ENCODE data around the gene RBPJL.
"Not testable (repeated sequence)": the region's sequence is repeated elsewhere in the genome, so short reads cannot be mapped to it uniquely, and the experiment has no call there.

Gene RBPJL

DNA sequence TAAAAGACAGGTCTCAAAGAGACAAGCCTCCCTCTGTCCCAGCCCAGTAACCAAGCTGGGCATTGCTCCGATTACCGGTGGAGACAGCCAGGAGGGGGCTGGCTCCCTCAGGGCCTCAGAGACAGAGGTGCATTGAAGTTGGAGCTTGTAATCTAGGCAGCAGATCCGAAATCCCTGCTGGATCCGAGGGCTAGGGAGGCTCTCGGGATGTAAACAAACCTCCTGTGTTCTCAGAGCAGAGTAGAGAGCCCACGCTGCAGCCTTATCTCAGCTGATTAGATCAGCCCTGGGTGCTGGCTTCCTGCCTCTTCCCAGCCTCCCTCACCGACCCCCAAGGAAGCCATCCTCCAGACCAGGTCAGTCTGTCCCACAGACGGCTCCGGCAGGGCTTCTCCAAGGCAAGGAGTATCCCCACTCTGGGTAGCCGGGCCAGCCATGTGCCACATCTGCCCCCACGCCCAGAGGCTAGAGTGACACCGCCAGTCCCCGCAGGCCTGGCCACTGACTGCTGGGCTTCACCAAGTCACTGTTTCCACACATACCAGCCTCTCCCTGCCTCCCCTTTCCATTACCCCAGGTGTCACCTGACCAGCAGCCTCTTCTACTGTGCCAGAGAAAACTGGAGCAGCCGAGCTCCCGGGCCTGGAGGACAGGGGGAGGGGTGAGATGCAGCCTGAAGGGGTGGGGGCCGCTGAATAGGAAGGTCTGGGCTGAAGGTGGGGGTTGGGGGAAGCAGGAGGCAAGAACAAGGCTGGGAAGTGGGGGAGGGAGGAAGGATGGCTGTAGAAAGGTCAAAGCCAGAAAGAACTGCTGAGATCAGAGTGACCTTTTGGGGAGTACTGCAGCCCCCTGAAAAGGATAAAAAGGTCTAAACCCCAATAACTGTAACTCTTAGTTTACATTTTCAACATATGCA lies 35.6 kb downstream of the RBPJL start:
- peak; percentile 87 for DNase-seq (ENCODE audit: low read depth, low spot score)

DNA sequence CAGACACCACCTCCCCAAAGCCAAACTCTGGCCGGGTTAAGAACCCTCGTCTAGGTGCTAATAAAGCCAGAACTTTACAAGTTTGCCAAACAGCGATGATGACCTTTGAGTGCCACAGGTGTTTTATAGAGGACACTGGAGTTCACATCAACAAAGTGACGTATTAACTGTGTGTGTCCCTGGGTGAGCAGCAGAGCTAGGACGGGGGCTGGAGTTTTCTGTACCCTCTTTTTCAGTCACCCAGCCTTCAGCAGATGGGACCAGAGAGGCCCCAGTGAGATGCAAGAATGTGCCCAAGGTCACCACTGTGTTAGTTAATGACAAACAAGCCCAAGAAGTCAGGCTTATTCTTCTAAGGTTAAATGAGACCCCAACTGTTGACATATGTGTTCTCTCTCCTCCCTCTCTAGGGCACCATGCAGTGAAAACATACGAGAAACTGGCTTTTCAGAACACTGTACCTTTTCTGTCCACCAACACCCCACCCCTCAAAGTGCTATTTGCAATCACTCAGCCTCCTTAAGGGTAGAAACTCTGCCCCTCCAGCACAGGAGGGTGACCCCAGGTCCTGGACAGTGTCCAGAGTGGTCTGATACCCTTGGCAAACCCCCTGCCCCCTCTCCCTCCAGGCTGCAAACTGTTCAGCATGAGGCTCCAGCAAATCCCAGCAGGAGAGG lies 36.4 kb downstream of the RBPJL start:
- DNase-seq (ENCODE audit: low read depth, low spot score) = no peak

DNA sequence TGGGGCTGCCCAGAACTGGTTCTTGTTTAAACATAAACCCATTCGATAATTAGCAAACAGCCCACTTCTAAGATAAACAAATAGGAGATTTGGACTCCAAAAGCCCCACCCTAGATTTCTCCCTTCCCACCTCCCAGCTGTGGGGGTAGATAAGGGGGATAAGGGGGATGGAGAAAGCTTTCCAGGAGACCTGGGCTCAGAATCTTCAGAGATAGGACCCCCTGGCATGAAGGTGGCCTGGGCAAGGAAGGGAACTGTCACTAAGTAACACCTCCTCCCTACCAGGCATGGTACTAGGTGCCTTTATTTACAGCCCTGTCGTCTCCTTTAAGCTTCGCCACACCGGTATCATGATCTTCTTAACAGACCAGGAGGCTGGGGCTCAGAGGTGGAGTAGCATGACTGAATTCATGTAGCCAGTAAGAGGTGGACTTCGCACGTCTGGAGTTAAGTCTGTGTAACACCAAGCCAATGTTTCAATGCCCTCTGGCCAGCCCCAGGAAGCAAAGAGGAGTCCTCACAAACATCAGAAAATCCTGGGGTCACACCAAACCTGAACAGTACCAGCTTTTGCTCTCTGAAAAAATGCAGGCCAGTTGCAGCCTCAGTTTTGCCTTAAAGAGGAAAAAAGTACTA lies 37.0 kb downstream of the RBPJL start:
- DNase-seq (ENCODE audit: low read depth, low spot score) = no peak

DNA sequence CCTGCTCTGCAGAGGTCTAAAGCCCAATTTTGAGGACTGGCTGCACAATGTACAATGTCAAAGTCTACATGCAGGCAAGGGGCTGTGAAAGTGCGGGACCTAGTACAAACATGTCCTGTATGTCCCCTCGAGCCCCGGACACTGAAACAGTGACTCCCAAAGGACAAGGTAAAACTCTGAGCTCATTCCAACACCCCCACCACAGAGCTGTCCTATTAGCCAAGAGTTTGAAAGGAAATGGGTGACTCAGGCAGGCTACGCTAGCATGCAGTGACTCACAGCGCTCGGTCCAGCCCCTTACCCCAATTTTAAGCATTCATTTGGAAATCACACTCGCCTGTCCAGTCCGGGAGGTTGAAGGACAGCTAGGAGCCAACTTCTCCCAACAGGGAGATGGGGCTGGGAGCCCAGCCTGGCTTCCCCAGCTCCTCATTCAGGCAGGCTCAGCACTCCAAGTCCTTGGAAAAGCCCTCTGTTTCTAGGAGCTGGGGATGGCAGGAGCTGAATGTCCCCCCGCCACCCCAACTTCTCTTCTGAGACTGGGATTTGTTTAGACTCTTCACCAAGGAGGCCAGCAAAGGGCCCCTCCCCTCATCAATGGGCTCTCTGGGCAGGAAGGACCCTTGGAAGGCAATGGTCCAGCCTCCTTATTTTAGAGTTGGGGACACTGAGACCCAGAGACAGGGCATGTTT lies 37.7 kb downstream of the RBPJL start:
- DNase-seq (ENCODE audit: low read depth, low spot score) = peak; percentile 92

DNA sequence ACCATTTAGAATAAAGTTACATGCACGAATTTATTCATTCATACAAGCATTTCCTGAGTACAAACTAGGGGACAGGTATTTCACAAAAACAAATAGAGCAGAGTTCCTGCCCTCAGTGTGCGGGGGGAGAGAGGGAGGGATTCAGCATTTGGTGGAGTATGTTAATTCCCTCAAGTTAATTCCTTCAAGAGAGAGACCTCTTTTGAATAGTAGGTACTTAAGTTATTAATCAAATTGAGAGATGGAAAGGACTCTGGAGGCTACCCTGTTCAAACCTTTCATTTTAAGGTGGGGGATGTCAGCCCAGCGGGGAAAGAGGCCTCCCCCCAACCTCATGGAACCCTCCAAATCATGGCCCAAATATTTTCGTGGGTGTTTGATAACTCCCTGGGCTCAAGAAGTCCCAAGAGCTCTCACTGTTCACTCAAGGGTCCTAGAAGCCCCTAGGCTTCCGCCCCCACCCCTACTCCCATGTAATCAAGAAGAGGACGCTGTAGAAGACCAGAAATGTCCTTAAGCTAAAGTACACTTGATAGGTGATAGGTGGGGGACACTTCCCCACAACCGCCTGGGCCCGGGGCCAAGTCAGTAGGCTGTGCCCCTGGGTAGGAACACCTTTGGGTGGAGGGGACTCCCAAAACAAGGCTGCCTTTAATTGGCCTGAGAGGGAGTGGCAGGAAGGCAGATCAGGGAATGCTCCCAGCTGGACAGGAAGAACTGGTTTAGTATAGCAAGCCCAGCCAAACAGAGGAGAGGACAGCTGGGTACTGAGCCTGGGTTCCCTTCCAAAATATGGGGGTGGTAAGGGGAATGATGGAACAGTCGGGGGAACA lies 38.7 kb downstream of the RBPJL start:
- DNase-seq (ENCODE audit: low read depth, low spot score) = no peak

DNA sequence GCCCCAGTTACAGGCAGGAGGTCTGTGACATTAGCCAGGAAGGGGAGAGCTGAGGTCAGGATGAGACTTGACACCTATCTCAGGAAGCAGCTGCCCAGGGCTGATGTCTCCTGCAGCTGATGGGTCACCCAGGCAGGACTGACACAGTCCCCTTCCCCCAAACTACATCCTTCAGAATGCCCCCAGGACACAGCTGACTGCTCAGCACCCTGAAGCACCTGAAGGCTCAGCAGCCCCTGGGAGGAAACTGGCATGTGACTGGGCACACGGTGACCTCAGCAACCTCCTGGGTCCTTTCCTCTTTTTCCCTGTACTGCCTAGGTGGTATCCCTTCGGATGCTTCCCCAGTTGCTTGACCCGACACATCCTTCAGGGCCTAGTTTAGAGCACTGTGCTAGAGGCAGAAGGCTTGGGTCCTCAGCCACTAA lies 39.7 kb downstream of the RBPJL start:
- no peak for DNase-seq (ENCODE audit: low read depth, low spot score)

DNA sequence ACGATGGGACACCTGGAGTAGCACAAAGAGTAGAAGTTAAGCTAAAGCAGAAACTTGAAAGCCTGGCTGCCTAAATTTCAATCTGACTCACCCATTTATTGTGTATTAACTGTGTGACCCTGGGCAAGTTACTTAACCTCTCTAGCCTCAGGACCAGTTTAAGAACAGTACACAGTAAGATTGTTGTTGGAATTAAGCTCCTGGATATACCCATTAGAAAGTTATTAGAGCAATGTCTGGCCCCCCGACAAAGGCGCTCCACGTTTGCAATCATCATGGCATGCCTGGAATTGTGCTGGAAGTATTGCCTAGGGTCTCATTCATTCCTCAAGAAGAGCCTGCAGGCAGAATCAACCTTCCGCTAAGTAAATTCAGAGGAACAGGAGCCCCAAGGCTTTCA lies 40.2 kb downstream of the RBPJL start:
- no peak for DNase-seq (ENCODE audit: low read depth, low spot score)

DNA sequence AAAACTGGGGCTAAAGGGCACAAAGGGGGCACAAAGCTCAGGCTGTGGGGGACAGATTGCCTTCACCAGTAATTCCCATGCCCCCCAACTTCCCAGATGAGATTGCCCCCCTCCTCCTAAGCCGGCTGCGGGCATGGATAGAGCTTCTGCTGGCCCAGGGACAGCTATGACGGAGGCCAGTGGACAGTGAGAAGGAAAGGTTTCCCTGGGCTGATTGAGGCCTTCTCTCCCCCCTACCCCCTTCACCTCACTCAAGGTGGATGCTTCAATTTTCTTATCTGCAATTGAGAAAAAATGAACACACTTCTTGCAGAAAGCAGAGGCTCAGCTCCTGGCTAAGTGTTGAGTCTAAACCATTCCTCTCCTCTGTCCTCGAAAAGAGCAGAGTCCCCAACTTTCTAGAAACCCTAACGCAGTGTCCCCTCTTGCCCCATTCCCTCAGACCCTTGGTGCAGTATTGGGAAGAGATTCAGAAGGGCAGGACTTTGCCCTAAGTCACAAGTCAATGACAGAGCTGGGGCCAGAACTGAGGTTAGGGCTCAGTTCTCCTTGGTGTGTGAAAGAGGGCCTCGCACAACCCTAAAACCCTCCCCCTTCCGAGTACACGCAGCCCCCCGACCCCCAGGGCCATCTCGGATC lies 40.8 kb downstream of the RBPJL start:
- no peak for DNase-seq (ENCODE audit: low read depth, low spot score)

DNA sequence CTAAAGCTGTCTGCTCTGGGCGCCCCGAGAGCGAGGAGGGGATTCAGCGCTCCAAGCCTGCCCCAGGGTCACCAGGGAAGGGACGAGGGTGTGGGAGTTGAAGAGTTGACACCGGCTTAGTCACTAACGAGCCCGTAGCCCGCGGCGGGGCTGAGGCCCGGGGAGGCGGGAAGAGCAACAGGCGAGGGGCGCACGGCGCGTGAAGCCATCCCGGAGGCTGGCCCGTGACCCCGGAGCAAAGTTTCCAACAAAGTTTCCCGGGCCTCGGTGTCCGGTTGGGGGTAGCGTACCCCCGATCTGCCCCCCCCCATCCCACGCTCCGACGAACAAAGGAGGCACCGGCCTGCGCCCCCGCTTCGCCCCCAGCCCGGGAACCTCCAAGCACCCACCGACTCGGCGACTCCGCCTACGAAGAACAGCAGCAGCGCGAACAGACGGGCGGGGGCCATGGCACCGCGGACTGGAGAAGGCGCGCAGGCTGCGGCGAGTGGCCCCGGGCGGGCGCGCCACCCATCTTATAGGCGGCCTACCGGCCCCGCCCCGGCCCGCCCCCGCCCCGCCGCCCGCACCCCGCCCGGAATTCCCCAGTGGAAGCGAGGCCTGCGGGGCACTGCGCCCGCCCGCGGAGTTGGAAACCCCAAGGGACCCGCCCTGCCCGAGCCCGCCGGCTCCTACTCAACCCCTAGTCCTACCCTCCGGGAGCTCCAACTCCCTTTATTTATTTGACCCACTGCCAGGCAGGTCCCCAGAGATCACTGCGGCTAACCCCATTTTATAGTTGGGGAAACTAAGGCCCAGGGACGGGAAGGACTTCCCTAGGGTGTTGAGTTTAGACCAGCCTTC lies 41.5 kb downstream of the RBPJL start, which contains the start of gene SDC4:
SDC4 (minus strand) TSS at position 489 of the 843 bp plus-strand sequence; CDS start at position 449, 40 bp downstream.
- DNase-seq (ENCODE audit: low read depth, low spot score) = peak; percentile 81

DNA sequence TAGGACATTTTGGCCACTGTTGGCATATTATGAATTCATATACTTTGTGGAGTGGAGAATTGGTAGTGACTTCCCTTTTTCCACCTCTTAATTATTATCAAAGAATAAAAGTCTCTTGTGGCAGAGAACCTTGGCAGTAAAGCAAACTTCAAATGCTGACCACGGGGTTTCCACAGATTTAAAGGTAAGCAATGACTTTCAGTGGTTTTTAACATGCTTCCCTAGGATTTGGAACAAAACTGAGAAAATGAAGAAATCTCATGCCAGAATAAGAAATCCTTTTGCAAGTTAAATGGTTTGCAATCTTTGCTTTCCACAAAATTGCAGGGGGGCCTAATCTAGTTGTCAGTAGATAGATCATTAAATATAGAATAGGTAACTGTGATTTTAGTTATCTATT lies 43.6 kb downstream of the RBPJL start:
- no peak for DNase-seq (ENCODE audit: low read depth, low spot score)

DNA sequence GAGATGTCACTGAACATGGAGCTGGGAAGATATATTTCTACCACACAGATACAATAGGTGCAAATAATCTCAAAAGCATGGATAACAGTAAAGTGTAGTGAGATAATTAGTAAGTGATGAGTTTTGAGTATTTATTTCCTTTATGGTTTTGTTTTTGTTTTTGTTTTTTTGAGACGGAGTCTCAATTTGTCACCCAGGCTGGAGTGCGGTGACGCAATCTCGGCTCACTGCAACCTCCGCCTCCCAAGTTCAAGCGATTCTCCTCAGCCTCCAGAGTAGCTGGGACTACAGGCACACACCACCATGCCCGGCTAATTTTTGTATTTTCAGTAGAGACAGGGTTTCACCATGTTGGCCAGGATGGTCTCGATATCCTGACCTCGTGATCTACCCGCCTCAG lies 44.2 kb downstream of the RBPJL start:
- not testable (repeated sequence) for DNase-seq (ENCODE audit: low read depth, low spot score)

DNA sequence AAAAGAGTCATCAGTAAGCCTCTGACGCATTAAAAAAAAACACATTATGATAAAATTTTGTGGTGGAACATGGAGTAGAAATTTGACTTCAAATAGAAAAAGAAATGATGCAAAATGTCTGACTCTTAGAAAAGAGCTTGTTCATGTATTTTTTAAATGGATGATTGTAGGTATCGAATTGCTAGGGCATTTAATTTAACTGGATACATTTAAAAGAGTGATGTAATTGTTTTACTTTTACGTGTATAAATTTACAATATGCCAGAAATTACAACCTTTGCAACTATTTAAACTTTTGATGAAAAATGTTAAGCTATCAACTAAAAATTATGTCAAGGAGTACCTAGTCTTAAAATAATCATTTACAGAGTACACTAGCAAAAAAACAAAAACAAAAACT lies 46.1 kb downstream of the RBPJL start:
- no peak for DNase-seq (ENCODE audit: low read depth, low spot score)

DNA sequence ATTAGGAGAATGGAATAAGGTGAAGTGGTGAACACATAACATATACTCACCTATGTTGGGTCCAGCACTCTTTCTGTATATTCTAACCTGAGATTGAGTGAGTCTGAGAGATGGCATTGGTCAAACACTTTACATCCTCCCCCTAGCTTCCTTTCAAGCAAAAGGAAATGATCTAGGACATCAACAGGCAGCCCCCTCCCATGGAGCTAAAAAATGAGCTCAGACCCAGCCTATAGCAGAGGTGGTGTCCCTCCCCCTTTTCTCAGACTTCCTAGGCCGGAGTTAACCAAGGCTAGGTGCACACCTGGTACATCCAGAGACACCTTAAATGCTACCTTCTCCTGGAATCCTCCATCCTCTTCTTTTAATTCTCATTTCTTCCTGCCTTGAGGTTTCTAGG lies 47.1 kb downstream of the RBPJL start:
- DNase-seq (ENCODE audit: low read depth, low spot score) = no peak

DNA sequence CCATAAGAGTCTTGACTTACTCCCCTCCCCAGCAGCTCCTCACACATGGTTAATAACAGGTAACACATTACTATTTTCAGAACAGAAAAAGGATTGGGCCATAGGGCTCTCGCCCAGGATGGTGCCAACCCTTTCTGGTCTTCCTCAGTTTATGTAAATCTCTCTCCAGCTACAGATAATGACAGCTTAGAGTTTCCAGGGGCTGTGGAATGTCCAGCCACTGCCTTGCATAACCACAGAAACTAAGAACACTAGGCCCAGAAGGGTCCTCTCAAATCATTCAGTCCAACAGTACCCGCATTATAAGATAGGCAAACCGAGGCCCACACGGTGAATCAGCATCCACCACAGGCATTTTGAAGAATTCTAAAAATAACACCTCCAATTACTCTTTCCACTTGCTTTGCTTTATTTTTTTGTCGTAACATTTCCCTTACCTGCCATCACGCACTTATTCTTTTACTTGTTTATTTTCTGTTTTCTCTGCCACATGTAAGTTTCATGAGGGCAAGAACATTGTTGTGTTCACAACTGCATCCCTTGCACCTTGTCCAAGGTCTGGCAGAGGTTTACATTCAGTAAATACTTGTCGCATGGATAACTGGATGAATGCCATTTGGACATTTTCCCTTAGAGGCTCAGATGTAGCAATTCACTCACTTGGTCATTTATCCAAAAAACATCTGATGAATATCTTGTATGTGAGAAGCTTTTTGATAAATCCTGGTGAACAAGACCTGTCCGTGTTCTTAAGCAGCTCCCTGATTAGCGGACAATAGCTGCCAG lies 48.0 kb downstream of the RBPJL start:
- peak; percentile 86 for DNase-seq (ENCODE audit: low read depth, low spot score)

DNA sequence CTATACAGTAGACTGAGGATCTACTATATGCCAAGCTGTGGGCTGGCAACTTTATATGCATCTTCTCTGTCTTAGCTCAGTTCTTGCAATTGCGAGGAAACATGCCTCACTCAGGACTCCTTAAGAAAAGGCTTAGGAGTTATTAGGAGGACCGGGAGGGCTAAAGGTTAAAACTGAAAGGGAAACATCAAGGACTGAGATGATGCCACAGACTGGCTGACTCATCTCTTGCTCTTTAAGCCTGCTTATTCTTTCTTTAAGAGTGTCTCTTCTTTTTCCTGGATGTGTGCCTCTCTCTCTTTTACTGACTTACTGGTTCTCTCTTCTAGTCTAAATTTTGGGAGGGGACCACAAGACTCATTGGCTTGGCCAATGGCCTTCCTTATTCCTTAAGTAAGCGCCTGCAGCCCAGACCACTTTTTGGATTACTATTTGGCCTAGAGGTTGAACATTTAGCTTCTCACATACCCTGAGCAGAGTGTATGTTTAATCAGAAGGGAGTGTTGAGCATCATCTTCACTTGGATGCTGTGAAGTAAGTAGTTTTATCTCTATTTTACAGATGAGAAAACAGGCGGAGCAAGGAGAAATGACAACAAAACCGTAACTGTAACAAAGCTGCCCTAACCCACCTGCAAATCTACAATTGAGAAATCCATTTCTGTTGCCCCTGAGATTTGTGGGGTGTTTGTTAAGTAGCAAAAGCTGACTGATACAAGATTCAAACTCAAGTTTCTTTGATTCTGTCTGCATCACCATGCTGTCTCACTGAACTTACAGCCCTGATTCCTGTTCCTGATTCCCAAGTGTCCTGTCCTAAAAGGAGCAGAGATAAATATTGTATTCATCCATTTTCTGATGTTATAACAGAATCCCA lies 48.8 kb downstream of the RBPJL start:
- DNase-seq (ENCODE audit: low read depth, low spot score) = no peak

DNA sequence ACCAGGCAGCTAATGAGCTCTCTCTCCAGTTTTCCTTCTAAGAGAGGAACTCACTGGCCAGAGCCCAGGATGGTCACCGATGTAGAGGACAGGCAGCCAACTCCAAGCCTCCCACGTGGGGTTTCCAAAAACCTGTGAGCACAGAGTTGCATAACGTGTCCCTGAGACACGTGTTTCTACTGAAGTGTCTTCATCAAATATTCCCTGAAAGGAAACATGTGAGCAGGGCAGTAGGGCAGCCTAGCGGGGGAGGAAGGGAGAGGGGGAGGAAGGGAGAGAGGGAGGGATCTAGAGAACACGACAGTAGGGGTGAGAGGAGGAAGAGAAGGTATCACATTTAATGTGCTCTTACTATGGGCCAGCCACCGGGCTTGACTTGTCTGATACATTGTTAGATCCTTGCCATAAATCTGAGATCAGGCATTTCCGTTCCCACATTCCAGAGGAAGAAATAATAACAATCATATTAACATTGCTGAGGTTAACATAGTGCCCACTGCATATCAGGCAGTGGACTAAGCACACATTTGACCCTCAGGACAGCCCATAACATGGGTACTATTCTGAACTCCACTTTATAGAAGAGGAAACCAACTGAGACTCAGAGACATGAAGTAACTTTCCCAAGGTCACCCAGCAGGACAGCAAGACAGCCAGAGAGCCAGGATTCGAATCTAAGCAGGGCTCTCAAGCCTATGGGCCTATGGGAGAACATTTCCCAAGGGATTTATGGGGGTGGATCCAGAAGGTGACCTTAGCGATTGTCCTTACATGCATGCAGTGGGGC lies 51.8 kb downstream of the RBPJL start:
- peak; percentile 72 for DNase-seq (ENCODE audit: low read depth, low spot score)

DNA sequence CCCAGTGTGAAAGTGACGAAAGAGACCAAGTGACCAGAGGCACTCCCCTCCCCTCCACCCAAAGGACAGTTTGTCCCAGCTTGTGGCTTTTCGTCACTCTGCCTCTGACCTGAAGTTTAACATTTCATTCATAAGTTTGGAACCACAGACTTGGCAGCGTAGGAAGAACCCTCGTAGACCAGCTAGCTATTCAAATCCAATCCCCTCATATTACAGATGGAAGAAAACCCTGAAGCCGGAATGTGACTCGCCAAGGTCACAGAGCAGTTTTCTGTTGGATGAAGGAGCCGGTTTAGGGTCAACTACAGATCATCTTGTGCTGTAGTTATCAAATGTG lies 52.4 kb downstream of the RBPJL start:
- DNase-seq (ENCODE audit: low read depth, low spot score) = peak; percentile 91

Data from astrocyte of the hippocampus (primary cell).